GM21825 (cell line): ENCODE results near the gene RAET1E.
"Not testable (repeated sequence)": the region's sequence is repeated elsewhere in the genome, so short reads cannot be mapped to it uniquely, and the experiment has no call there.

Experiments used
- ATAC-seq: cut with Tn5 transposase; IDR thresholded peaks from one replicate; pipeline ENCODE4 v1.9.1; 2021; ENCODE audit warnings: mild to moderate bottlenecking, moderate library complexity; ENCODE audit not compliant: unreplicated experiment

RAET1E gene

GRCh38 chr6:149897855-149898744, at the start of gene RAET1E:
Gene RAET1E (minus strand): TSS chr6:149898113. CDS start chr6:149890901, 7,212 bp downstream.
- ATAC-seq: no peak

DNA sequence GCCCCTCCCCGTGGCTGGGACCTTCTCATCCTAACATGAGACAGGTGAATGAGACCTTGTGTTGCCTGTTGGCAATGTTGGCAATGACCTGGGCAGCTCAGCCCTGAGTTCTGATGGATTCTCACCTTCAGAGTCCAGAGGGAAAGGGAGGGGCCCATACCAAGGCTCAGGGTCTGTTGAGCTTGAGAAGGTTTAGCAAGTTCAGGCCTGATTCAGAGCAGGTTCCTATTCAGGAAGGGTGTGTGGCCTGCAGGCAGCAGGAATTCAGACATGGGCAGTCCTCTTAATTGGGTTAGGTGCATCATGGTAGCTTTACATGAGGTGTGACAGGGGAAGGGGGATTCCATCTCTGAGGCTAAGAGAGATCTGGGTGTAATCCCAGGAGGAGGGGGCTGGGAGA, 49.6 kb upstream of the RAET1E start:
- not testable (repeated sequence) for ATAC-seq

- not testable (repeated sequence) for ATAC-seq
These were observed 48.7 kb upstream of the RAET1E start for GRCh38 chr6:149946631-149947030.

GRCh38 chr6:149945276-149945675, 47.4 kb upstream of the RAET1E start:
- not testable (repeated sequence) for ATAC-seq

DNA sequence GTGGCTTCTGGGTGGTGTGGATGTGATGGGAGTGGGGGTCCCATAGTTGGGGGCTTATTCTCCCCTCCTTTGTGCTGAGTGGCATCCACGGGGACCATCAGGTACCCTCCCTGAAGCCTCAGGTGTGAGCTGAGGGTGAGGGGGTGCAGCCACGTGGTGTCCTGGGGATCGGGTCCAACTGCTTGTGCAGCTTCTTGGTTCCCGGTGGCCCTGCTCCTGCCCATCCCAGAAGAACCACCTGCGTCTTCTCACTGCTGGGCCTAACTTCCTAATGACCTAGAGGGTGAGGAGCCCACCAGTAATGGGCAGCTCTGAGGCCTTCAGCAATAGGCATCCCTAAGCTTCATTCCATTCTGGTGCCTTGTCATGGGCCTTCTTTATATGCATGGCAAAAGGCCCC, 45.4 kb upstream of the RAET1E start:
- ATAC-seq: not testable (repeated sequence)

- ATAC-seq: no peak
These were observed 44.5 kb upstream of the RAET1E start for GRCh38 chr6:149942461-149942829.

GRCh38 chr6:149941583-149942460, 43.9 kb upstream of the RAET1E start, which contains the start of gene ULBP2:
Gene ULBP2 (plus strand): TSS chr6:149942014. CDS start chr6:149942073, 59 bp downstream.
- no peak for ATAC-seq

DNA sequence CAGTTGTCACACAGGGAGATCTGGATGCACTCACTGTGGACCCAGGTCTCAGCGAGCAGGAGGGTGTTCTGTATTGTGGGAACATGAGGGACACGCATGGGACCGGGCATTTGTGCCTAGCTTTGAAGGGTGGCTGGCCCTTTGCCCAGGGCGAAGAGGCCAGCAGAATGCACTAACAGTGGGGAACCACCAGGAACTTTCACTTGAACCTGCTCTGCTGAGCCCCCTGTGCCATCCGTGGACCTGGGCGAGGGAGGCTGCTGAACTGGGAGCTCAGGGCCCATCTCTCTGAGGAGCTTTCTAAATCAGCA, 42.7 kb upstream of the RAET1E start:
- no peak for ATAC-seq

DNA sequence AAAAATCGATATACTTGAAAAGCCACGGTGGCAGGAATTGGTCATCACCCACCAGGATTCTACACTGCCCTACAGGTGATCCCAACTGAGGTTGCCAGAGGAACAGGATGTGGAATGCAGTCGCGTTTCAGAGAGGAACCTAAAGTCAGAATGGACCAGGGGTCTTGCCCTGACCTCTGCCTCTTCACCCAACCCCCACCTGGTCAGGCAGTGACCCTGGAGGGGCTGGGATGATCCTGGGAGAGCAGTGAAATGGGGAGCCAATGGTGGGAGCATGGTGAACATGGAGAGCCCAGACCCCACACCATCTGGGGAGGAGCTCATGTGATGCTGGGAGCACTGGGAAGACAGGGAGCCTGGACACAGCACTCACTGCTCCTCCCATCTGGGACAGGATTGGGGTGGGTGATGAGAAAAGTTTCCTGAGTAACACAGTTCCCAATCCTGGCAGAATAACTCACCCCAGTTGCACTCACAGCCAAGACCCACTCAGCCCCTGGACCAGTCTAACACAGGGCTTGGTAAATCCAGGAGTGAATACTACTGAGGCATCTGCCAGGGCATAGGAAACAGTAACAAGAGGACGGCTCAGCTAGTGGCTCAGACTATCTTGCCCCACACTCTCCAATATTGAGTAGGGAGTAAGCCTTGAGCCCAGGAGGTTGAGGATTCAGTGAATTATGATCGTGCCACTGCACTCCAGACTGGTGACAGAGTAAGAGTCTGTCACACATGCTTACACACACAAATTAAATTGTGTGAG, 42.2 kb upstream of the RAET1E start:
- no peak for ATAC-seq

GRCh38 chr6:149939356-149939648, 41.4 kb upstream of the RAET1E start:
- ATAC-seq: no peak

GRCh38 chr6:149938571-149939355, 40.9 kb upstream of the RAET1E start:
- peak; percentile 84 for ATAC-seq

GRCh38 chr6:149938013-149938570, 40.2 kb upstream of the RAET1E start:
- ATAC-seq: not testable (repeated sequence)

DNA sequence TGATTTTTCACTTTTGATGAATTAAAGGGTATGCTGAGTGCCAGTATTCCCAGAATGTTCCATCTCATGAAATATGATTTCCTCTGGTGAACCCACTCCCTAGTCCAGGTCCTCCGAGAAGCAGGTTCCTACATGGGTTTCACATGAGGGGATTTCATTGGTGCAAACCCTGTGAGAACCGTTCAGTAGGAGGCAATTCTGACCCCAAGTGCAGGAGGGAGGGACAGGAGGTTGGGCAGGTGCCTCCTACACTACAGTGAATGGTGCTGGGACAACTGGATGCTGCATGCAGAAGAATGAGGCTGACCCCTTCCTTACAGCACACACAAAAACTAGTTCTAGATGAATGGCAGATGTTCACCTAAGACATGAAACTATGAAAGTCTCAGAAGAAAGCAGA, 38.8 kb upstream of the RAET1E start:
- ATAC-seq: no peak

- ATAC-seq: no peak
These were observed 37.8 kb upstream of the RAET1E start for GRCh38 chr6:149935668-149936067.

- ATAC-seq: no peak
These were observed 37.3 kb upstream of the RAET1E start for GRCh38 chr6:149935246-149935645.

DNA sequence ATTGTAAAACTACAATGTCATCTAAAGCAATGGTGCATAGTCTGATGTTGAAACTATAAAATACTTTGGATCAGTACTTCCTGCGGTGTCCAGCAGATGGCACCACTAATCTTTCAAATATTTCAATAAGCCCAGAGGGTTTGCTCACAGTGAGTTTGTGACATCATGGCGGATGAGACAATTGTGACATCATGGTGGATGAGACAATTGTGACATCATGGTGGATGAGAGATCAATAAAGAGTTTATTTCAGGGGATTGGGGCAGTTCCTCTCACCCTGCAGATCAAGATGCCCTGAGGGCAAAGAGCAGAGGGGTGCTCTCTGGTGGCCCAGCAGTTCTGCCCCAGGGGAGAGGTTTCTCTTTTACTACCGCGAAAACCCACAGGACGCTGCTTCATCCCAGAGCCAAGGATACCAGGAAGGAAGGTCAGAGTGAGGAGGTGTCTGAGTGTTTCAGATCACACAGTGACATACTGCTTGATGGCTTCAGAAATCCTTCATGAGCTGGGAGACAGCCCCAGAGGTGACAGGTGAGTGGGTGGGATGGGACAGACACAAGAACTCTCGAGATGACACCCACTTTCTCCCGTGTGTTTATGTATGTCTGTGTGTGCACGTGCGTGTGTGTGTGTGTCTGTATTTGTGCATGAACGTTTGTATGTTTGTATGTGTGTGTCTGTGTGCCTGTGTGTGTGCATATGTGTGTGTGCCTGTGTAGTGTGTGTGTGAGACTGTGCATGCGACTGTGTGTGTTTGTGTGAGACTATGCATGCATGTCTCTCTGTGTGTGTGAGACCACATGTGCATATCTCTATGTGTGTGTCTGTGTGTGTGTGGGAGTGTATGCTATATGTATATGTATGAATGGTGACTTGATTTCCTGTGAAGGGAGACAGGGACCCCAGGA, 36.6 kb upstream of the RAET1E start:
- no peak for ATAC-seq

DNA sequence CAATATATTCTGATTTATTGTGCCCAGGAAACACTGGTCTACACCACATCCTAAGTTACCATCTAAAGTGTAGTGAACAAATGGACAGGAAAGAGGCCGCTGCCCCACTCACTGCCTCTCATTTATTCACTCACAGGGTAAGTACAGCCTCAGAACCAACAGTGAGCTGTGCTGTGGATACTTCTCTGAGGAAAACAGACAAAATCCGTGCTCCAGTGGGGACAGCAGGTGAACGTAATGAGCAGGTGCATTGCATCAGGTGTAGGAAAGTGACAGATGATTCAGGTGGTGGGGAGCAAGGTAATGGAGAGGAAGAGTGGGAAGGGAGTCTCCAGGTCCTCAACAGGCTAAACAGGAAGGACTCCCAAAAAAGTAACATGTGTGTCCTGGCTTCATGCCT, 35.5 kb upstream of the RAET1E start:
- ATAC-seq: no peak

DNA sequence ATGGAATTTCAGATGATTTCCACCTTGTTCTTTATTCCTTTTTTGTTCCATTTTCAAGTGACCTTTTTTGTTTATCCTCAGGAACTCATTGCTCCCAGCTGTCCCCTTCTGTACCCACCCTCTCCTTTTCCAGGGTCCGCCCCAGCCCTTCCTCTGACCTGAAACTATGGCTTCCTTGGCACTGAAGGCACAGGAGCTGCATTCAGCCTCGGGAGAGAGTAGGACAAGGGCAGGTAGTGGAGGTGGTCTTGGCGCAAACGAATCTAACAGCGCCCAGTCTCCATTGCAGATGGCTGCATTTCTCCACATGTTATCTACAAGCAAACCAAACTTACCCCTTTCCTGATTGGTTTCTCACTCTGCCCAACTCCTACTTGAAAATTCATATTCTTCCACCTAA, 35.1 kb upstream of the RAET1E start:
- no peak for ATAC-seq

DNA sequence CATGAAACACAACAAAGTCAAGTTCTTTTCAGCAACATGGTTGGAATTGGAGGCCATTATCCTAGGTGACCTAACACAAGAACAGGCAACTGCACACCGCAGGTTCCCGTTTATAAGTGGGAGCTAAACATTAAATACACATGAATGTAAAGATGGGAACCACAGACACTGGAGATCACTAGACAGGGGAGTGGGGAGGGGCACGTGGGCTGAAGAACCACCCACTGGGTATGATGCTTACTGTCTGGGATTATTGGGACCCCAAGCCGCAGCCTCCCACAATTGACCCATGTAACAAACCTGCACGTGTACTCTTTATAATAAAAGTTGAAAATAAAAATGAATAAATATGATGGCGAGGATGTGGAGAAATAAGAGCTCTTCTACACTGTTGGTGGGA, 33.6 kb upstream of the RAET1E start:
- no peak for ATAC-seq
